ENCODE results near the gene CNN1.

Gene CNN1

DNA sequence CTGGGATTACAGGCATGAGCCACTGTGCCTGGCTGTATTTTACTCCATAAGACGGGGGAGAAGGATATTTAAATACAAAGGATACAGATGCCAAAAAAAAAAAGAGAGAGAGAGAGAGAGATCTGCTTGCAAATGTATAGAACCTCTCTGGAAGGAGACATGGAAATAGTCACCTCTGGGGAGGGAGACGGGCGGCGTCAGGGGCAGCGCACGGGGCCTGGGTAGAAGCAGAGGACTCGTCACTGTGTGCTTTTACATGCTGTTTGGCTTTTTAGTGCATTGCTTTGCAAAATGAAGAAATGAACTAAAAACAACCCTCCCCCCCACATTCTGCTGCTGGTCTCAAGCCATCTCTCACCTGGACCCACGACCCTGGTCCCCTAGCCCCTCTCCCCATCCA, 28.2 kb upstream of the CNN1 start:
- TF ChIP-seq, protein P1, sequence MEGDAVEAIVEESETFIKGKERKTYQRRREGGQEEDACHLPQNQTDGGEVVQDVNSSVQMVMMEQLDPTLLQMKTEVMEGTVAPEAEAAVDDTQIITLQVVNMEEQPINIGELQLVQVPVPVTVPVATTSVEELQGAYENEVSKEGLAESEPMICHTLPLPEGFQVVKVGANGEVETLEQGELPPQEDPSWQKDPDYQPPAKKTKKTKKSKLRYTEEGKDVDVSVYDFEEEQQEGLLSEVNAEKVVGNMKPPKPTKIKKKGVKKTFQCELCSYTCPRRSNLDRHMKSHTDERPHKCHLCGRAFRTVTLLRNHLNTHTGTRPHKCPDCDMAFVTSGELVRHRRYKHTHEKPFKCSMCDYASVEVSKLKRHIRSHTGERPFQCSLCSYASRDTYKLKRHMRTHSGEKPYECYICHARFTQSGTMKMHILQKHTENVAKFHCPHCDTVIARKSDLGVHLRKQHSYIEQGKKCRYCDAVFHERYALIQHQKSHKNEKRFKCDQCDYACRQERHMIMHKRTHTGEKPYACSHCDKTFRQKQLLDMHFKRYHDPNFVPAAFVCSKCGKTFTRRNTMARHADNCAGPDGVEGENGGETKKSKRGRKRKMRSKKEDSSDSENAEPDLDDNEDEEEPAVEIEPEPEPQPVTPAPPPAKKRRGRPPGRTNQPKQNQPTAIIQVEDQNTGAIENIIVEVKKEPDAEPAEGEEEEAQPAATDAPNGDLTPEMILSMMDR (IDR thresholded peaks at IDR 0.05), result no peak

DNA sequence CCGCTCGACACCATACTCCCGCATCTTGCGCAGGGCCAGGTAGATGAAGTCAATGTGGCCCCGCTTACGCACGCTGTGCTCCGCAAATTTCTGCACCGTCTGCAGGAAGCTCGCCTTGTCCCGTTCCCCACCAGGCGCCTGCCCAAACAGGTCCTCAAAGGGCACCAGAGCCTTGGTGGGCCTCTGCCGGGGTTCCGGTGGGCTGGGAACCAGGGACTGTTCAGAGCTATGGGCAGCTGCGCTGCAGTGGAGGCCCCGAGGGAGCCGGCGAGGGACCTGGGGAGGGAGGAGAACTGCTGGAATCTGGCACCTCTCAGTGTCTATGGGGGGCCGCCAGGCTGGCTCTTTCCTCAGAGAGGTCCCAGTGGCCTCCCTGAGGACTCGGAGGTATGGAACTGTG, 24.7 kb upstream of the CNN1 start:
- TF ChIP-seq, protein P1 (IDR thresholded peaks at IDR 0.05), result no peak

DNA sequence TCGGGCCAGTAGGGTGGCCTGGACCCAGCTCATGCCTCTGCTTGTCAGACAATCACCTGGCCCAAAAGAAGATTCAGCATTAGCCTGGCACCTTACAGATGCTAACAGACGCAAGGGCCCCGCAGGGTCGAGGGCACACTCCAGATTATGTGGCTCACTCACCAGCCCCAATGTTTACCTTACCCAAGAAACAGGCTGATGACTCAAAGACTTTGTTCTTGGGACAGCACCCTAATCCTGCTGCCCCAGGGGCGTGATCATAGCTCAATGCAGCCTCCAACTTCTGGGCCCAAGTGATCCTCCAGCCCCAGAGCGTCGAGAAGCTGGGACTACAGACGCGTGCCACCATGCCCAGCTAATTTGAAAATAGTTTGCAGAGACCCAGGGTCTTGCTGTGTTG, 19.5 kb upstream of the CNN1 start:
- TF ChIP-seq, protein P1 (IDR thresholded peaks at IDR 0.05), result no peak

DNA sequence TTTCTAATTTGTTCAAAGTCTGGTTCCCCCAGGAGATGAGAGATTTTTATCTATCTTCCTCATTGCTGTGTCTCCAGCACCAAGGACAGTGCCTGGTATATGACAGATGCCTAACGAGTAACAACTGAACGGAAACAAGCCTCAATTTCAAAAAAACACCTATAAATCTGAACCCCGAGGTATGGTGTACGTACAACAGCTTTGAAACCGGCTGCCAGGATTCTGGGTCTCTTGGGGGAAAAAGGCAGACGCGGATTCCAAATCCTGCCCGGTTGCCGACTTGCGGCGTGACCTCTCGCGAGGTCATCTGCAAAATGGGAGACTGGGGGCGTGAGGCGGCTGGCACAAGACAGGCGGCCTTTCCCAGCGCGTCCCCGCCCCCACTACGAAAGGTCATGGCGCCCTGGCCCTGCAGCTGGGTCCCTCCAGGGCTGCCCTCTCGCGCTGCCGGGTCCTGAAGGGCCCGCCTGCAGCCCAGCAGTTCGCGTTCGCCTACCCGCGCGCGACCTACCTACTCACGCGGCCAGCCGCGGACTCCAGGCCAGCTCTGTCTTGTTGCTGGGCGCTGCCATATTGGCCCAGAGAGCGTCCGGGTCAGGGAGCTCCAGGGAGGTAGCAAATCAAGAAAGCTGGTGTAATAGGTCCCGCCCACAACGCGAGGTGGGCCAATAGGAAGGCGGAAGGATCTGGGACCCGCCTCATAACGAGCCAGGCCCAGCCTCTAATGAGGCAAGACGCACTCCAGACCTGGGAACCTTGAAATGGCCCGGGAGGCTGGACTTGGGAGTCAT, 9.9 kb upstream of the CNN1 start, which contains the start of gene ECSIT:
Gene ECSIT (minus strand): TSS at position 584 of the 791 bp plus-strand sequence. CDS start 9,964 bp downstream, outside the sequence.
- TF ChIP-seq, protein P1 (IDR thresholded peaks at IDR 0.05), result no peak

DNA sequence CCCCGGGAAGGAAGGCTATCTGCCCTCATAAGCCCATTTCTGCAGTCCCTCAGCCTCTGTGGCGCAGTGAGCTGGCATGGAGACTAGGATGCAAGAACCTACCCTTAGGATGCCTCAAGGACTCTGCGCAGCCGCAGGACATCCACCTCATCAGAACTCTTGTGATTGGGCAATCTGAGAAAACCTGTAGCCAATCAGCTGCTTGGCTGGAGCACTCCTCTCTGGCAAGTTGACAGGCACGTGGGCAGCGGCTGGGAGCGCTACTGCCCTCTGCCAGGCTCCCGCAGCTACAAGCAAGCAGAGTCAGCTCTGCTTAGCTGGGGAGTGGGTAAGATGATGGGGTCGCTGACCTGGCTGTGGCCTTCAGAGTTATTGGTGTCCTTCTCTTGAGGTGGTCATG, 8.2 kb upstream of the CNN1 start:
- TF ChIP-seq, protein P1 (IDR thresholded peaks at IDR 0.05), result no peak; the same call in 1 of the 2 replicates

DNA sequence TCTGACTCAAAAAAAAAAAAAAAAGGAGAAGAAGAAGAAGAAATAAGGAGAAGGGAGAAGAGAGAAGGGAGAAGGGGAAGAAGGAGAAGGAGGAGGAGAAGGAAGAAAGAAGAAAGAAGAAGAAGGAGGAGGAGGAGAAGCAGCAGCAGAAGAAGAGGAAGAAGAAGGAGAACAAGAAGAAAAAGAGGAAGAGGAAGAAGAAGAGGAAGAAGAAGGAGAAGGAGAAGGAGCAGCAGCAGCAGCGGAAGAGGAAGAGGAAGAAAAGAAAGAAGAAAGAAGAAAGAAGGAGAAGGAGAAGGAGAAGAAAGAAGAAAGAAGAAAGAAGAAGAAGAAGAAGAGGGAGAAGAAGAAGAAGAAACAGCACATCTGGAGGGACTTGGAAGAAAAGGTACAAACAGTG, 4.1 kb upstream of the CNN1 start:
- TF ChIP-seq, protein P1 (IDR thresholded peaks at IDR 0.05), result no peak

DNA sequence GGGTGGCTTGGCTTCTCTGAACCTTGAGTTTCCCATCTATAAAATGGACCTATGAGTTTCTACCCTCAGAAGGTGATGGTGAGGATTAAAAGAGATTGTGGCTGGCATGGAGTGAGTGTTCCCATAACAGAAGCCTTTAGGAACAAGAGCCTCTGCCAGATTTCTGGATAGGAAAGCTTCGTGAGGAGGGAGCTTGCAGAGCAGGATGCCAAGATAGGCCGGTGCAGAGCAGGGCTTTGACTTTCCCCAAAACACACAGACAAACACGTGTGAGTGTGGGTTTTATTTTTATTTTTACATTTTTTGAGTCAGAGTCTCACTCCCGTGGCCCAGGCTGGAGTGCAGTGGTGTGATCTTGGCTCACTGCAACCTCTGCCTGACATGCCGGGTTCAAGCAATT, 3.7 kb upstream of the CNN1 start:
- TF ChIP-seq, protein P1 (IDR thresholded peaks at IDR 0.05), result no peak
